GM21576 (cell line): Measurements from ENCODE around the gene SIN3B.

Experiments used
- ATAC-seq: cut with Tn5 transposase; IDR thresholded peaks from one replicate; pipeline ENCODE4 v1.9.1; 2021; ENCODE audit warnings: mild to moderate bottlenecking, moderate library complexity; ENCODE audit not compliant: unreplicated experiment

Gene SIN3B

GRCh38 chr19:16901491-16902175 lies 72.4 kb downstream of the SIN3B start:
- ATAC-seq = no peak

DNA sequence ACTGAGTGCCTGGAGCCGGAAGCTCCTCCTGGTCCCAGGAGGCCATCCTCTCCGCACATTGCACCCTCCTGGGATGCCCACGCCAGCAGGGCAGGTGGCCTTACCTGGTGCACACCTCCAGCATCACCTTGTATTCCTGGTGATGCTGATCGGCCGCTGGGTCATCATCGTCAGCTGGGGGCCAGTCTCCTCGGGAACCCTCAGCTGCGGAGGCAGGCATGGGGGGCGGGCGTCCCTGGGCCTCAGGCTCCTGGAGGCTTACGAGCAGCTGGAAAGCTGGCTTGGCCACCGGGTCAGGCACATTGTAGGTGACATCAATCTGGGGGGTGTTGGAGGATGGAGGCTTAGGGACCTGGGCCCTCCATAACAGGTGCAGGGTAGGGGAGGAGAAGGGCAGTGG lies 73.3 kb downstream of the SIN3B start:
- ATAC-seq = no peak

DNA sequence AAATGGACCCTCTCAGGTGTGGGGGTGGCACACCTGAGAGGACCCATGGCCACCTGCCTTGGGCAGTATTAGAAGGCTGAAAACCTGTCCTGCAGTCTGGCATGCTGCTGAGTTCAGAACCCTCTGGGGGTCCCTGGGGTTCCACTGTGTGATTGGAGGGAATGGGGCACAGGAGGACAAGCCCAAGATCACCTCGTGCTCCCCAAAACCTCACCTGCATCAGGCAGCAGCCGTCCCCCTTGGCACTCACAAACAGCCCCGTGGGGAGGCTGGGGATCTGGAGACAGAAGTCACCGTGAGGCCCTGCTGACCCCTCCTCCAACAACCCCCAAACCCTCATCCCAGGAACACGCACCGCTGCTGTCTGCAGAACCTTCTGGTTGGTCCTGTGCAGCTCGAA lies 74.1 kb downstream of the SIN3B start:
- no peak for ATAC-seq

GRCh38 chr19:16904599-16904998 lies 75.4 kb downstream of the SIN3B start:
- ATAC-seq = no peak

GRCh38 chr19:16908759-16909158 lies 79.6 kb downstream of the SIN3B start:
- ATAC-seq = no peak

- no peak for ATAC-seq
Measured at GRCh38 chr19:16911046-16911445, 81.8 kb downstream of the SIN3B start.

DNA sequence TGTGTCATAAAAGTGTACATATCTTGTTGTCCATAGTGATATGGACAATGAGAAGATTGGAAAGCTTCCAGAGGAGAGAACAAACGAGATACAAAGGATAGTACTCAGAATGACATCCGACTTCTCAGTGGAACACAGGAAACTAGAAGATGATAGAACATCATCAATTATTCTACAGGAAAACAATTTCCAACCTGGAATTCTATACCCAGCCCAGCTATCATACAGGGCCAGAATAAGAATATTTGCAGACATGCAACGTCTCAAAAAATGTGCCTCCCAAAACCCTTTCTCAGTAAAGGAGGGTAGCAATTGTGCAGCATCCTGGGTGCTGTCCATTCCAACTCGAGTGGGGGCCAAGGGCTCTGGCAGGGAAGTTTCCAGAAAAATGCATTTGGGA lies 83.6 kb downstream of the SIN3B start:
- no peak for ATAC-seq

GRCh38 chr19:16914421-16914820 lies 85.2 kb downstream of the SIN3B start:
- no peak for ATAC-seq

DNA sequence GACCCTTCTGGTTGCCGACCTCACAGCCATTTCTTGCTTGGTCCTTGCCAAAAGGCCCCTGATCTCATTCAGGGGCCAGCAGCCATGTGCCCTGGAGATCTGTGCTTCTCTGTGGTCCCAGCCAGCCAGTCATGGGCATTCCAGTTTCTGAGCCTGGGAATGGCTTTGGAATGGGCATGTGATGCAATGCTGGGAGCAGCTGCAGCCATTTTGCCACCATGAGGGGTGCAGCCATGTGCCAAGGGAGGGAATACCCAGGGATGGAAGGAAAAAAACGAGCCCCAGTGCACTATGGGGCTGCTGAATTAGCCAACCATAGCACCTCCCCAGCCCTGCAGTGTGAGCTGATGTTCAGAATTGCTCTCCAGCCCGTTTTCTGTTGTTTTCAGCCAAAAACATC lies 85.9 kb downstream of the SIN3B start:
- ATAC-seq = no peak

DNA sequence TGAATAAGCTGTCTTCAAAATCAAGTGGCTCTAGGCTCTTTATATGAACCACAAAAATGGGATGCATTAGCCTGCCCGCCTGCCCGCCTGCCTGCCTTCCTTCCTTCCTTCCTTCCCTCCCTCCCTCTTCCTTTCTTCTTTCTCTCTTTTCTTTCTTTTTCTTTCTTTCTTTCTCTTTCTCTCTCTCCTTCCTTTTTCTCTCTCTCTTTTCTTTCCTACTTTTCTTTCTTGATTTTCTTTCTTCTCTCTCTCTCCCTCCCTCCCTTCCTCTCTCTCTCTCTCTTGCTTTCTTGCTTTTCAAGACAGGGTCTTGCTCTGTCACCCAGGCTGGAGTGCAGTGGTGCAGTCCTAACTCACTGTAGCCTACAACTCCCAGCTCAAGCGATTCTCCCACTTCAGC lies 86.5 kb downstream of the SIN3B start:
- no peak for ATAC-seq

GRCh38 chr19:16917401-16917800 lies 88.2 kb downstream of the SIN3B start:
- ATAC-seq = no peak

DNA sequence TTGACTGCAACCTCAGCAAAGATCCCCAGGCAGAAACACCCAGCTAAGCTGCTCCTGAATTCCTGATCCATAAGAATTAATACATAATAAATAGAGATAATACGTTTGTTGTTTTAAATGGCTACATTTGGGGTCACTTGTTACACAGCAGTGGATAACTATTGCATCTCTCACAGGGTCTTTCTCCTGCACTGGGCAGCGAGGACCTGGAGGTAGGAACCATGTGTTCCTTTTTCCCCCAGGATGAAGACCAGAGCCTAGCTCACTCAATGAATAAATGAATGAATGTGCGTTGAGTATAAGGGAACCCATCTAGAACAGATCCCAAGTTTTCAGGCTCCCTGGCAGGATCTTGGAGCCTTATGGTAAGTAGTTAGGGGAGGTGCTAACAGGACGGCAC lies 90.3 kb downstream of the SIN3B start:
- no peak for ATAC-seq

- no peak for ATAC-seq
Measured at GRCh38 chr19:16920816-16921529, 91.8 kb downstream of the SIN3B start.

- no peak for ATAC-seq
Measured at GRCh38 chr19:16921766-16922591, 92.8 kb downstream of the SIN3B start.

DNA sequence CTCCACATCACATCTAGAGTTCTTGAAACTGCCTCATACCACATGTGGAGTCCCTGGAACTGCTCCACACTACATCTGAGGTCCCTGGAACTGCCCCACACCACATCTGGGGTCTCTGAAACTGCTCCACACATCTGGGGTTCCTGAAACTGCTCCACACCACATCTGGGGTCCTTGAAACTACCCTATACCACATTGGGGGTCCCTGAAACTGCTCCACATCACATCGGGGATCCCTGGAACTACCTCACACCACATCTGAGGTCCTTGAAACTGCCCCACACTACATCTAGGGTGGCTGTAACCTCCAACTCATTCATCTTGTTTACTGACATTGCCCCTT lies 93.4 kb downstream of the SIN3B start:
- ATAC-seq = no peak

DNA sequence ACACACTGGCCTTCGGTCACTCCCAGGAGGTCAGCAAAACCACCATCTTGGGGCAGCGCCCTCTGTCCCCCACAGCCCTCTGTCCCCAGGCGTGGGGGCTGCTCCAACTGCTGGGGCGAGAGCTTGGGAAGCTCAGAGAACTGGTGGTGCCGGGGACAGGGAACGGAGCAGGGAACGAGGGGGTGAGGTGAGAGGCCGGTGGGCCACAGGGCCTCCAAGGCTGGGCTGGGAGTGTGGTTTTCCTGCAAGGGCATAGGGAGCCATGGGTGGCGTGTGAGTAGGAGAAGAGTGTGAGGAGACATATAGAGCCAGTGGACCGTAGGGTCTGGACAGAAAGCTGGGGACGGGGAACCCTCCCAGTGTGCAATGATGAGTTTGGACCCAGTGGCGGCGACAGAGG lies 93.8 kb downstream of the SIN3B start:
- no peak for ATAC-seq

GRCh38 chr19:16927883-16928282 lies 98.7 kb downstream of the SIN3B start:
- no peak for ATAC-seq

DNA sequence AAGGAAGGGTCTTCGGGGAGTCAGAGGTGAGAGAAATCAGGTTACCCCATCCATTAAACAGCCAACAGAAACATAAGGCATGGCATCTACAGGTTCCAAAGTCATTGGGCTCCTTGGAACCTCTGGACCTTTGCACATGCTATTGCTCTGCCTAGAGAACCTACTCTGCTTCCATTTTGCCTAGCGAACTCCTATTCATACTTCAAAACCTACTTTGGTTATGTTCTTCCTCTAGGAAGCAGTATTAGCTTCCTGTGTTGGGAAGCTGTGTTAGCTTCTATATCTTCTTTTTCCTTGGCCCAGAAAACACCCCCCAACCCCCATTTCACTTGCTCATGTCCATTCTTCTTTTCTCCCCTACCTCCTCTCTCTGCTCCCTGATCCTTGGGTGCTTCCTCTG lies 99.2 kb downstream of the SIN3B start:
- no peak for ATAC-seq

- ATAC-seq = no peak
Measured at GRCh38 chr19:16928916-16929315, 99.7 kb downstream of the SIN3B start.
